Chondrocyte (in vitro differentiated cells): ENCODE measurements around the gene OBP2B. TPM values are rescaled to one million over a fixed set of nuclear protein-coding genes. Genes with fewer than 3 reads are reported as not detected.
"Not testable (repeated sequence)": the region's sequence is repeated elsewhere in the genome, so short reads cannot be mapped to it uniquely, and the experiment has no call there.

Experiments
- DNase-seq: peaks from one replicate; pipeline ENCODE4 v3.0.0; 2021; ENCODE audit warnings: mixed read lengths, low spot score
- H3K27ac Mint-ChIP-seq: one replicate; pipeline ENCODE4 v1.8.0; 2021; ENCODE audit warnings: mild to moderate bottlenecking, moderate library complexity, mixed read lengths; ENCODE audit not compliant: unreplicated experiment
- H3K27me3 Mint-ChIP-seq: 2 replicates; pipeline ENCODE4 v1.8.0; 2021; ENCODE audit warnings: low read depth, mixed read lengths
- H3K36me3 Mint-ChIP-seq: 2 replicates; pipeline ENCODE4 v1.8.0; 2021; ENCODE audit warnings: low read depth, mixed read lengths
- H3K4me1 Mint-ChIP-seq: 2 replicates; pipeline ENCODE4 v1.8.0; 2021; ENCODE audit warnings: low read depth, mild to moderate bottlenecking, mixed read lengths
- H3K4me3 Mint-ChIP-seq: one replicate; pipeline ENCODE4 v1.8.0; 2021; ENCODE audit warnings: mild to moderate bottlenecking, moderate library complexity, mixed read lengths; ENCODE audit not compliant: unreplicated experiment
- H3K9me3 Mint-ChIP-seq: 2 replicates; pipeline ENCODE4 v1.8.0; 2021; ENCODE audit warnings: low read depth, mixed read lengths
- total RNA-seq: library from RNA; stranded (reverse); gene quantifications from 3 replicates; pipeline ENCODE4 v1.2.1, GENCODE V29; 2021
- TF ChIP-seq, protein P1 (sequence below): fragments of 200-600 bp; sonication (generic); IDR thresholded peaks from 2 replicates; pipeline ENCODE4 v1.5.0; 2021; ENCODE audit warnings: antibody characterized with exemption, mild to moderate bottlenecking, moderate library complexity

OBP2B gene
- total RNA-seq, 1 donor from 2014 or later, result not detected

DNA sequence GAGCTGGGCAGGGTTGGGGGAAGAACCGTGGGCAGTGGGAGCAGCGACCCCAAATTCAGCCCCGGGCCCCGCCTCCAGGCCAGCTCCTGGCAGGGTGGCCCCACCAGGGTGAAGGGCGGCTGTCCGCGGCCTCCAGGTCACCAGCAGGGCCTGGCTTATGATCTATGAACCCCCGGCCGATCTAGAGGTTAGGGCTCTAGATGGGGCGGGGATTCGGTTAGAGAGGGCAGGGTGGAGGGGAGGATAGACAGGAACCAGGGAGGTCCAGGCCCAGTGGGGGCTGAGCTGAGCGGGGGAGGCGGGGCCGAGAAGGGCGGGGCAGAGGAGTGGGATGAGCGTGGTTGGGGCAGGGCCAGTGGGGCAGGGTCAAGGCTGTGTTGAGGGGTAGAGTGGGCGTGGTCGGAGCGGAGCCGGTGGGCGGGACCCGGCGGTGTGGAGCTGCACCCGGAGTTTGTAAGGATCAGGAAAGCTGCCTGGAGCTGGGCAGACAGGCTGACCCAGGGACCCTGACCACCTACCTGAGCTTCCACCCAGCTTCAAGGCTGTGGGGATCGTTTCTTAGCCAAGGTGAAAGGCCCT is 29.3 kb upstream of the OBP2B start:
- Mint-ChIP-seq H3K27ac (no peak overlapping the region), H3K9me3 (no peaks in the 10 kb centered on the region), H3K4me3 (peak overlapping the region; percentile 34), H3K36me3 (no peaks in the 10 kb centered on the region), H3K27me3 (peaks cover 1% of the 10 kb centered on the region), H3K4me1 (peaks cover 17% of the 10 kb centered on the region)
- DNase-seq, result no peak
- TF ChIP-seq, protein P1, sequence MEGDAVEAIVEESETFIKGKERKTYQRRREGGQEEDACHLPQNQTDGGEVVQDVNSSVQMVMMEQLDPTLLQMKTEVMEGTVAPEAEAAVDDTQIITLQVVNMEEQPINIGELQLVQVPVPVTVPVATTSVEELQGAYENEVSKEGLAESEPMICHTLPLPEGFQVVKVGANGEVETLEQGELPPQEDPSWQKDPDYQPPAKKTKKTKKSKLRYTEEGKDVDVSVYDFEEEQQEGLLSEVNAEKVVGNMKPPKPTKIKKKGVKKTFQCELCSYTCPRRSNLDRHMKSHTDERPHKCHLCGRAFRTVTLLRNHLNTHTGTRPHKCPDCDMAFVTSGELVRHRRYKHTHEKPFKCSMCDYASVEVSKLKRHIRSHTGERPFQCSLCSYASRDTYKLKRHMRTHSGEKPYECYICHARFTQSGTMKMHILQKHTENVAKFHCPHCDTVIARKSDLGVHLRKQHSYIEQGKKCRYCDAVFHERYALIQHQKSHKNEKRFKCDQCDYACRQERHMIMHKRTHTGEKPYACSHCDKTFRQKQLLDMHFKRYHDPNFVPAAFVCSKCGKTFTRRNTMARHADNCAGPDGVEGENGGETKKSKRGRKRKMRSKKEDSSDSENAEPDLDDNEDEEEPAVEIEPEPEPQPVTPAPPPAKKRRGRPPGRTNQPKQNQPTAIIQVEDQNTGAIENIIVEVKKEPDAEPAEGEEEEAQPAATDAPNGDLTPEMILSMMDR, result no peak

DNA sequence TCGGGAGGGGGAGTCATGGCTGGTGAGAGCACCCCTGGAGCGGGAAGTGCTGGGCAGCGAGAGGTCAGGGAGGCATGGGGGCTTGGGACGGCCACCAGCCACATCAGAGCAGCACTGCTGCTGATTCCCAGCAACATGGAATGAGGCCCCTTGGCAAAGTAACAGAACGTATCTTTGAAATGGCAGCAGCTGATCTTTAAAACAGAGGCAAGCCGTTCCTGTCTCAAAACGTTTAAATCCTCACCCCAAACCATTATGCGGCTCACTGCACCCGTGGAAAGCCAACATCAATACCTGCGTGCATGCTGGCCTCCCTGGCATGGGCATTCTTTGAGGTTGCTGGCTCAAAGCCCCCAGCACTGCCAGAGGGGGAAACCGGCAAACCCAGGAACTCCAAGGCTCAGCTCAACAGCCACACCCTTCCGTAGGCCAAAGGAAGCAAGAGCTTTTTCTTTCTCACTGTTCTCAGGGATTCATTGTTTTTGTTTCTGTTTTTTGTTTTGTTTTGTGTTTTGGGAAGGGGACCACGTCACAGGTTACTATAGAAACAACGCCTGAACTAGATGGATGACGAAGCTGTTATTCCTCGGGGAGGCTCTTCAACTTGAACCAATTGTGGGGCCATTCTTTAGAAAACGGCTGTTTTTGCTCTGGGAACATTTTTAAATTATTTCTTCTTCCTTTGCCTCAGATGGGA is 28.1 kb upstream of the OBP2B start:
- Mint-ChIP-seq H3K27me3 (peaks cover 4% of the 10 kb centered on the region), H3K36me3 (no peaks in the 10 kb centered on the region), H3K4me1 (peaks cover 17% of the 10 kb centered on the region), H3K9me3 (no peaks in the 10 kb centered on the region), H3K4me3 (no peak overlapping the region), H3K27ac (no peak overlapping the region)
- TF ChIP-seq, protein P1, result no peak
- DNase-seq, result no peak

DNA sequence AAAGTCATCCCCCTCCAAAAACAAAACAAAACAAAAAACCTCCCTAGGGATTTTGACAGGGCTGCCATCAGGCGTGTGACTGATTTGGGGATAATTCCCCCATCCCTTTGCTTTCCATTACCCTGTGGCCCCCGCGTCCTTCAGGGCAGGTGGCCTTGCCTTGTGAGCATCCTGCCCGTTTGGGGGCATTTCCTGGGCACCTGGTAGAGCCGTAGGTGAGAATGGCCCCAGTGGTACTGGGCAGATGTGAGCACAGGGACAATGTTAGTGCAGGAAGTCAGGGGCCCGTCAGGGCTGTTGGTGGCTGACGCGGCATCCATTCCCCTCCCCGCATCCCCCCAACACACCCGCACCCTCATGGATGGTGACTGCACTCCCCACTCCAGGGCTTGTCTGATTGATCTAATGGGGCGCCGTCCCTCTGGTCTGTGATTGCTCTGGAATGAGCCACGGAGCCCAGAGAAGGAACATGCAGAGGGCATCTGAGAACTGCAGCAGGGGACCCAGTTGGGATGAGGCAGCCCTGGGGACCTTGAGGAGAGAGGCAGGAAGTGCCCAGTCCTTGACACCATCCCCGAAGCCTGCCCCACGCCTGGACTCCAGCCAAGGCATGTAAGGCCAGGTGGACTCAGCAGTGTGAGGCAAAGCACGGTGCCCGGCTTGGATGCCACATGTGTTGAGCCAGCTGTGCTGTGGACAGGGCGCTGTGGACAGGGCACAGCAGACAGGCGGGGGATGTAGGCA is 27.4 kb upstream of the OBP2B start:
- H3K4me3 Mint-ChIP-seq, H3K27ac Mint-ChIP-seq, H3K27me3 Mint-ChIP-seq, H3K9me3 Mint-ChIP-seq, DNase-seq, H3K36me3 Mint-ChIP-seq: not testable (repeated sequence)
- H3K4me1 Mint-ChIP-seq, result peaks cover 17% of the 10 kb centered on the region

DNA sequence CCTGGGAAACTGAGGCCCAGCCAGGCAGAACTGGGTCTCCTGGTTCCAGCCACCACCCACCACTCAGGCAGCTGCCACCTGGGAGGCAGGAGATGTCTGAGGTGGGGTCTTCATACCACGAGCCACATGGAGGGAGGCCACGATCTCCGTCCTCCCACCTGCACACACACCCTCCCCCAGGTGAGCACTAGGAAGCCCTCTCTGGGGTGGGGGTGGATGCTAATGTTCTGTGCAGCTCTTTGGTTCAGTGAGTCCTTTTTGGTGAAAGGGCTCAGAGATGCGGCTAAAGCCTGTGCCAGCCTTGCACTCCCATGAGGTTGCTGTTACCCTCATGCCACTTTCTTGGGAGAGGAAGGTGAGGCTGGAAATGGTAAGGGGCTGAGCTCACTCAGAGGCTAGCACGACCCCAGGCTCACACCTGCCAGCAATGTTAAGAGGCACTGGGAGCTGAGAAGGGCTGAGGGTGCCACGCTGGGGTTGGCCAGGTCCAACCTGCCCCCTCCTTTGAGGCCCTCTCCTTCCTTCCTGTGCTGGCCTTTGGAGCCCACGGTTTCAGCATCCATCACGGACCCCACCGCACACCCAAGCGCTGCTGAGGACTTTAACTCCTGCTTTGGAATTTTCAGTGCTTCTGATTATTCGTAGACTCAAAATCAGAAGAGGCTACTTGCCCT is 26.6 kb upstream of the OBP2B start:
- no peak for DNase-seq
- H3K27ac Mint-ChIP-seq, result no peak overlapping the region
- TF ChIP-seq, protein P1, result no peak
- peaks cover 11% of the 10 kb centered on the region for H3K27me3 Mint-ChIP-seq
- no peak overlapping the region for H3K4me3 Mint-ChIP-seq
- H3K36me3 Mint-ChIP-seq, result no peaks in the 10 kb centered on the region
- H3K4me1 Mint-ChIP-seq, result peaks cover 17% of the 10 kb centered on the region
- H3K9me3 Mint-ChIP-seq, result no peaks in the 10 kb centered on the region

DNA sequence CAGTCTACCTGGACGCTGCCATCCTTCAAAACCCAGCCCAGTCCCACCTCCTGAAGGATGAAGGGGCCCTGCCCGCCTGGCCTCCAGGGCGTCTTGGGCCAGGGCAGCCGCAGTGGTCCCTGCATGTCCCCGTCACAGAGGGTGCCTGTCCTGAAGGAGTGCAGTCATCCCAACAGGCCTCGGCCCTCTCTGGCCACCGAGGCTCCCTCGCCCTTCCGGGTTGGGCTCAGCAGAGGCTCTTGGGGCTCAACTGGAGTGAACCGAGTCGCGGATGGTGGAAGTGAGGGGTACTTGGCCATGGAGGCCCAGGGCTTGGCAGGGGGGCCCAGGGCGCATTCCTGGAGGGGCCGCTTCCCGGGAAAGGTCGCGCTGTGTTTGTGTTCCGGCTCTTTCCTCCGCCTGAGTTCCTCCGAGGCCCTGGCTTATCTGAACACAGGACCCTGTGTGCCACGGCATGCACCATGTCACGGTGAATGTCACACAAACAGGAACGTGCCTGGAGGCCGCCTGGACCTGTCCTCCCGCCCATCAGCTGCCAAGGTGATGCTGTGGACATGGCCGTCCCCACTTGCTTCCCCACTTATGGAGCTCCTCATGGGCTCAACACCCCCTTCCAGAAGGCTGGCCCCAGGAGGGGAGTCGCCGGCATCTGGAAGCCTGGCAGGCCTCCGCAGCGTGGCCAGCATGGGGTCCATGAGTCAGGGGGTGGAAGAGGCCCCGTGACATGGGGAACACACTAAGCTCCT is 25.7 kb upstream of the OBP2B start:
- peaks cover 17% of the 10 kb centered on the region for H3K4me1 Mint-ChIP-seq
- no peak overlapping the region for H3K4me3 Mint-ChIP-seq
- no peak for DNase-seq
- H3K36me3 Mint-ChIP-seq, result no peaks in the 10 kb centered on the region
- no peak overlapping the region for H3K27ac Mint-ChIP-seq
- TF ChIP-seq, protein P1, result no peak
- peaks cover 9% of the 10 kb centered on the region for H3K9me3 Mint-ChIP-seq
- peaks cover 14% of the 10 kb centered on the region for H3K27me3 Mint-ChIP-seq
